ENCODE results near the gene DOCK9. TPM values are rescaled to one million over a fixed set of nuclear protein-coding genes. Genes with fewer than 3 reads are reported as not detected.
A peak's percentile ranks its signal among the peaks of the same experiment; 100 is the strongest.

Gene DOCK9
- polyA plus RNA-seq, 1 of the 3 experiments (the other 2 are of a cell fraction) = 16.6 TPM

DNA sequence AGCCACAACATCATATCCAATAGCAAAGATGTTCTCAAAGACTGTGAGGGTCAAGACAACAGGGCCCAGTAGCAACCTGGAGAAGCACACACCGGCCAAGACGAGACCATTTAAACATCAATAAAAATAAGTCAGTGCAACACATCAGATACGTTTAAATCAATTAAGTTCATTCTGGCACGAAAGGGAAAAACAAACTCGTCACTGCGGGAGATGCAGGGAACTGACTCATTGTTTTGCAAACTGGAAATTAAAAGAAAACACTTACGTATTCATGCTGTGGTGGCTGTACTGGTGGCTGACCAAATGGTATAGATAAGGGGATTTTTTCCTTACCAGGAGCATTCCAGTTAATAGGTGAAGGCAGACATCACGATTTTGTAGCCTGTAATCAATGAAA is 199.1 kb downstream of the DOCK9 start:
- no peak overlapping the region for H3K27ac ChIP-seq (ENCODE audit: low read depth in 2 of 2, low read length in 1 of 2)
- no peak overlapping the region for H3K4me2 ChIP-seq
- no peaks in the 10 kb centered on the region for H3K9me2 ChIP-seq
- H3K9ac ChIP-seq = no peak overlapping the region
- WGBS (ENCODE audit: low lambda C conversion rate) = 64% methylated on average over 8 of the region's 8 CpGs
- no peaks in the 10 kb centered on the region for H3K27me3 ChIP-seq (ENCODE audit: insufficient read depth)
- no peaks in the 10 kb centered on the region for H3K9me3 ChIP-seq
- no peaks in the 10 kb centered on the region for H3K79me2 ChIP-seq (ENCODE audit: insufficient read depth)
- ChIA-PET POLR2A (no interaction called here), CTCF (interaction anchor here (1.1 kb wide), 1 partner anchor 16 kb away, joined by 3 read pairs; no protein-coding TSS in a partner anchor)
- H3K36me3 ChIP-seq (replicated peaks in 1 of 2; ENCODE audit: control insufficient read depth in 1 of 2, insufficient read depth in 2 of 2, low read length in 1 of 2) = no peaks in the 10 kb centered on the region
- no peak overlapping the region for H2AFZ ChIP-seq (ENCODE audit: low read depth)
- DNase-seq = no peak
- no peaks in the 10 kb centered on the region for H3K4me1 ChIP-seq (ENCODE audit: control insufficient read depth in 1 of 2, insufficient read depth in 2 of 2, low read depth in 1 of 2, low read length in 1 of 2)
- no peaks in the 10 kb centered on the region for H4K20me1 ChIP-seq (ENCODE audit: insufficient read depth)
- no peak overlapping the region for H3K4me3 ChIP-seq (ENCODE audit: low read depth in 2 of 2, low read length in 1 of 2)
- TF ChIP-seq, protein P1, sequence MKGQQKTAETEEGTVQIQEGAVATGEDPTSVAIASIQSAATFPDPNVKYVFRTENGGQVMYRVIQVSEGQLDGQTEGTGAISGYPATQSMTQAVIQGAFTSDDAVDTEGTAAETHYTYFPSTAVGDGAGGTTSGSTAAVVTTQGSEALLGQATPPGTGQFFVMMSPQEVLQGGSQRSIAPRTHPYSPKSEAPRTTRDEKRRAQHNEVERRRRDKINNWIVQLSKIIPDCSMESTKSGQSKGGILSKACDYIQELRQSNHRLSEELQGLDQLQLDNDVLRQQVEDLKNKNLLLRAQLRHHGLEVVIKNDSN (IDR thresholded peaks at IDR 0.05; ENCODE audit: borderline replicate concordance, low read depth) = no peak
- no peak for TF ChIP-seq FOXJ3 (CRISPR knock-in tag; IDR thresholded peaks at IDR 0.05)
- no peaks in the 10 kb centered on the region for H3F3A ChIP-seq (replicated peaks; ENCODE audit: insufficient read depth)

DNA sequence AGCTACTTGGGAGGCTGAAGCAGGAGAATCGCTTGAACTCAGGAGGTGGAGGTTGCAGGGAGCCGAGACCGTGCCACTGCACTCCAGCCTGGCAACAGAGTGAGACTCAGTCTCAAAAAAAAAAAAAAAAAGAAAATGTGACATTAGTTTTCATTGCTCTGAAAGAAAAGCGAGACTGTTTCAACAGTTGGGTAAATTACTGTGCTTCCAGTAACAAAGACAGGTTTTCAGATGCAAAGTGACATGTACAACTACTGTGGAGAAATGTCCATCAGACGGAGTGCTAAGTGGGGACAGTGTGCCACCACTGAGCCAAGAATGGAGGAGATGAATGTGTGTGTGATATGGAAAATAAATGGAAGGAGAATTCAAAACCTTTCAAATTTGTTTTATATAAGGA is 201.2 kb downstream of the DOCK9 start:
- Histone ChIP-seq H4K20me1 (ENCODE audit: insufficient read depth) (no peaks in the 10 kb centered on the region), H3K9me3 (no peaks in the 10 kb centered on the region), H3F3A (replicated peaks; ENCODE audit: insufficient read depth) (no peaks in the 10 kb centered on the region), H3K9me2 (no peaks in the 10 kb centered on the region), H3K27me3 (ENCODE audit: insufficient read depth) (no peaks in the 10 kb centered on the region), H3K36me3 (replicated peaks in 1 of 2; ENCODE audit: control insufficient read depth in 1 of 2, insufficient read depth in 2 of 2, low read length in 1 of 2) (no peaks in the 10 kb centered on the region), H2AFZ (ENCODE audit: low read depth) (0 out of 2 replicates have a peak overlapping the region, but pooled peaks have one; percentile 59), H3K4me2 (no peak overlapping the region), H3K4me1 (ENCODE audit: control insufficient read depth in 1 of 2, insufficient read depth in 2 of 2, low read depth in 1 of 2, low read length in 1 of 2) (no peaks in the 10 kb centered on the region; a peak in 1 of 4 replicates), H3K79me2 (ENCODE audit: insufficient read depth) (no peaks in the 10 kb centered on the region), H3K4me3 (ENCODE audit: low read depth in 2 of 2, low read length in 1 of 2) (no peak overlapping the region), H3K27ac (ENCODE audit: low read depth in 2 of 2, low read length in 1 of 2) (no peak overlapping the region), H3K9ac (no peak overlapping the region)
- WGBS (ENCODE audit: low lambda C conversion rate) = 75% methylated on average over 5 of the region's 5 CpGs
- TF ChIP-seq, protein P2, sequence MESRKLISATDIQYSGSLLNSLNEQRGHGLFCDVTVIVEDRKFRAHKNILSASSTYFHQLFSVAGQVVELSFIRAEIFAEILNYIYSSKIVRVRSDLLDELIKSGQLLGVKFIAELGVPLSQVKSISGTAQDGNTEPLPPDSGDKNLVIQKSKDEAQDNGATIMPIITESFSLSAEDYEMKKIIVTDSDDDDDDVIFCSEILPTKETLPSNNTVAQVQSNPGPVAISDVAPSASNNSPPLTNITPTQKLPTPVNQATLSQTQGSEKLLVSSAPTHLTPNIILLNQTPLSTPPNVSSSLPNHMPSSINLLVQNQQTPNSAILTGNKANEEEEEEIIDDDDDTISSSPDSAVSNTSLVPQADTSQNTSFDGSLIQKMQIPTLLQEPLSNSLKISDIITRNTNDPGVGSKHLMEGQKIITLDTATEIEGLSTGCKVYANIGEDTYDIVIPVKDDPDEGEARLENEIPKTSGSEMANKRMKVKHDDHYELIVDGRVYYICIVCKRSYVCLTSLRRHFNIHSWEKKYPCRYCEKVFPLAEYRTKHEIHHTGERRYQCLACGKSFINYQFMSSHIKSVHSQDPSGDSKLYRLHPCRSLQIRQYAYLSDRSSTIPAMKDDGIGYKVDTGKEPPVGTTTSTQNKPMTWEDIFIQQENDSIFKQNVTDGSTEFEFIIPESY (IDR thresholded peaks at IDR 0.05; ENCODE audit: borderline replicate concordance, low read depth) = no peak
- TF ChIP-seq MEF2A (IDR thresholded peaks at IDR 0.05; ENCODE audit: borderline replicate concordance, low read depth) (no peak), FOXJ3 (CRISPR knock-in tag; IDR thresholded peaks at IDR 0.05) (no peak), ELF1 (IDR thresholded peaks at IDR 0.05) (no peak), RCOR1 (IDR thresholded peaks at IDR 0.05; ENCODE audit: low read length) (no peak)
- TF ChIP-seq, protein P1 (IDR thresholded peaks at IDR 0.05; ENCODE audit: borderline replicate concordance, low read depth) = no peak
- TF ChIP-seq, protein P3, sequence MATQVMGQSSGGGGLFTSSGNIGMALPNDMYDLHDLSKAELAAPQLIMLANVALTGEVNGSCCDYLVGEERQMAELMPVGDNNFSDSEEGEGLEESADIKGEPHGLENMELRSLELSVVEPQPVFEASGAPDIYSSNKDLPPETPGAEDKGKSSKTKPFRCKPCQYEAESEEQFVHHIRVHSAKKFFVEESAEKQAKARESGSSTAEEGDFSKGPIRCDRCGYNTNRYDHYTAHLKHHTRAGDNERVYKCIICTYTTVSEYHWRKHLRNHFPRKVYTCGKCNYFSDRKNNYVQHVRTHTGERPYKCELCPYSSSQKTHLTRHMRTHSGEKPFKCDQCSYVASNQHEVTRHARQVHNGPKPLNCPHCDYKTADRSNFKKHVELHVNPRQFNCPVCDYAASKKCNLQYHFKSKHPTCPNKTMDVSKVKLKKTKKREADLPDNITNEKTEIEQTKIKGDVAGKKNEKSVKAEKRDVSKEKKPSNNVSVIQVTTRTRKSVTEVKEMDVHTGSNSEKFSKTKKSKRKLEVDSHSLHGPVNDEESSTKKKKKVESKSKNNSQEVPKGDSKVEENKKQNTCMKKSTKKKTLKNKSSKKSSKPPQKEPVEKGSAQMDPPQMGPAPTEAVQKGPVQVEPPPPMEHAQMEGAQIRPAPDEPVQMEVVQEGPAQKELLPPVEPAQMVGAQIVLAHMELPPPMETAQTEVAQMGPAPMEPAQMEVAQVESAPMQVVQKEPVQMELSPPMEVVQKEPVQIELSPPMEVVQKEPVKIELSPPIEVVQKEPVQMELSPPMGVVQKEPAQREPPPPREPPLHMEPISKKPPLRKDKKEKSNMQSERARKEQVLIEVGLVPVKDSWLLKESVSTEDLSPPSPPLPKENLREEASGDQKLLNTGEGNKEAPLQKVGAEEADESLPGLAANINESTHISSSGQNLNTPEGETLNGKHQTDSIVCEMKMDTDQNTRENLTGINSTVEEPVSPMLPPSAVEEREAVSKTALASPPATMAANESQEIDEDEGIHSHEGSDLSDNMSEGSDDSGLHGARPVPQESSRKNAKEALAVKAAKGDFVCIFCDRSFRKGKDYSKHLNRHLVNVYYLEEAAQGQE (IDR thresholded peaks at IDR 0.05; ENCODE audit: low read depth, low read length) = no peak
- CTCF ChIA-PET = no interaction called here
- POLR2A ChIA-PET = no interaction called here
- DNase-seq = no peak

All from SK-N-SH (cell line).